A673 (cell line): ENCODE measurements around the gene AADACL2.

Source experiments
- EZH2 ChIP-seq: fragments of 200-600 bp; sonication (generic); IDR thresholded peaks from 2 replicates; pipeline ENCODE4 v1.6.1; 2017; ENCODE audit warnings: borderline replicate concordance, low read depth, mild to moderate bottlenecking, mixed read lengths, antibody characterized with exemption, low read length; ENCODE audit not compliant: poor library complexity, severe bottlenecking
- TF ChIP-seq, protein P1 (sequence below): fragments of 300-800, 200-600 bp; sonication (generic); conservative IDR thresholded peaks from 2 replicates; pipeline ENCODE4 v1.5.1; 2017; ENCODE audit warnings: low read depth, mild to moderate bottlenecking, antibody characterized with exemption, low read length, moderate library complexity, mixed read lengths

DNA sequence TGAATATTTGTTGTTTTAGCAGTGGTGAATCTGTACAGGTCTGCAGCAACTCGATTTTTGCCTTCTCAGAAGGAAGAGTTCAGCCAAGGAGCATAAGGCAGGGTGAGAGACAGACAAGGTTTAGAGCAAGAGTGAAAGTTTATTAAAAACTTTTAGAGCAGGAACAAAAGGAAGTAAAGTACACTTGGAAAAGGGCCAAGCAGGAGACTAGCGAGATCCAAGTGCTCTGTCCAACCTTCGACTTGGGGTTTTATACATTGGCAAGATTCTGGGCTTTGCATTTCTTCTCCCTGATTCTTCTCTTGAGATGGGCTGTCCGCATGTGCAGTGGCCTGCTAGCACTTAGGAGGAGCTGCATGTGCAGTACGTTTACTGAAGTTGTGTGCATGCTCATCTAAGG lies 46.7 kb upstream of the AADACL2 start:
- TF ChIP-seq, protein P1, sequence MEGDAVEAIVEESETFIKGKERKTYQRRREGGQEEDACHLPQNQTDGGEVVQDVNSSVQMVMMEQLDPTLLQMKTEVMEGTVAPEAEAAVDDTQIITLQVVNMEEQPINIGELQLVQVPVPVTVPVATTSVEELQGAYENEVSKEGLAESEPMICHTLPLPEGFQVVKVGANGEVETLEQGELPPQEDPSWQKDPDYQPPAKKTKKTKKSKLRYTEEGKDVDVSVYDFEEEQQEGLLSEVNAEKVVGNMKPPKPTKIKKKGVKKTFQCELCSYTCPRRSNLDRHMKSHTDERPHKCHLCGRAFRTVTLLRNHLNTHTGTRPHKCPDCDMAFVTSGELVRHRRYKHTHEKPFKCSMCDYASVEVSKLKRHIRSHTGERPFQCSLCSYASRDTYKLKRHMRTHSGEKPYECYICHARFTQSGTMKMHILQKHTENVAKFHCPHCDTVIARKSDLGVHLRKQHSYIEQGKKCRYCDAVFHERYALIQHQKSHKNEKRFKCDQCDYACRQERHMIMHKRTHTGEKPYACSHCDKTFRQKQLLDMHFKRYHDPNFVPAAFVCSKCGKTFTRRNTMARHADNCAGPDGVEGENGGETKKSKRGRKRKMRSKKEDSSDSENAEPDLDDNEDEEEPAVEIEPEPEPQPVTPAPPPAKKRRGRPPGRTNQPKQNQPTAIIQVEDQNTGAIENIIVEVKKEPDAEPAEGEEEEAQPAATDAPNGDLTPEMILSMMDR = no peak
- TF ChIP-seq EZH2 = no peak
